H1 (cell line): ENCODE data around the gene S100A4. TPM values are rescaled to one million over a fixed set of nuclear protein-coding genes. Genes with fewer than 3 reads are reported as not detected.

ENCODE experiments used
- polyA plus RNA-seq, 7 experiments: library from polyadenylated mRNA; depleted of rRNA in 3 of 7; stranded (reverse) in 5 of 7; unstranded in 2 of 7; fragments of >200 nt in 5 of 7; fragments of 200-250 nt in 2 of 7; gene quantifications; 1 replicate in 5 of 7; 2 replicates in 1 of 7; 4 replicates in 1 of 7; pipeline versions ENCODE4 v1.2.1 to v1.2.3, GENCODE V29; 2011 to 2013; ENCODE audit warnings: missing spikeins in 2 of 7, mixed read lengths in 2 of 7
- total RNA-seq: library from RNA; stranded (reverse); fragmentation: NEBNext Ultra II Directional; extraction: Animal tissue kit (Norgen Biotek cat#: 25700); gene quantifications from 2 replicates; pipeline ENCODE4 v1.2.1, GENCODE V29; 2021

Gene S100A4
- total and polyA plus RNA-seq, 2 of the 8 experiments (the other 6 are each of a cell fraction or from before 2014, with no cell fraction given) = 36.3 to 85.4 TPM

Other genes starting within 250 kb of the S100A4 start
- gene PGLYRP3, start 232.9 kb downstream of the S100A4 start, total RNA-seq = not detected in 2 replicates
- not detected in 2 replicates for gene PGLYRP3, start 232.9 kb downstream of the S100A4 start, polyA plus RNA-seq (2011; rRNA removed)
- gene PGLYRP4, start 197.0 kb downstream of the S100A4 start, total RNA-seq = not detected in 2 replicates
- gene PGLYRP4, start 197.0 kb downstream of the S100A4 start, polyA plus RNA-seq (2011; rRNA removed) = not detected in 2 replicates
- gene S100A9, start 188.0 kb downstream of the S100A4 start, total RNA-seq = not detected in 2 replicates
- gene S100A9, start 188.0 kb downstream of the S100A4 start, polyA plus RNA-seq (2011; rRNA removed) = not detected in 2 replicates
- not detected in 2 replicates for gene S100A12, start 170.2 kb downstream of the S100A4 start, total RNA-seq
- gene S100A12, start 170.2 kb downstream of the S100A4 start, polyA plus RNA-seq (2011; rRNA removed) = not detected in 2 replicates
- not detected in 2 replicates for gene S100A8, start 154.7 kb downstream of the S100A4 start, total RNA-seq
- not detected in 2 replicates for gene S100A8, start 154.7 kb downstream of the S100A4 start, polyA plus RNA-seq (2011; rRNA removed)
- not detected in 2 replicates for gene S100A7A, start 129.3 kb downstream of the S100A4 start, total RNA-seq
- not detected in 2 replicates for gene S100A7A, start 129.3 kb downstream of the S100A4 start, polyA plus RNA-seq (2011; rRNA removed)
- not detected in 2 replicates for gene S100A7, start 85.2 kb downstream of the S100A4 start, total RNA-seq
- gene S100A7, start 85.2 kb downstream of the S100A4 start, polyA plus RNA-seq (2011; rRNA removed) = not detected in 2 replicates
- 11.1 and 11.5 TPM in 2 replicates for gene S100A6, start 9.8 kb downstream of the S100A4 start, total RNA-seq
- 45.8 and 63.0 TPM in 2 replicates for gene S100A6, start 9.8 kb downstream of the S100A4 start, polyA plus RNA-seq (2011; rRNA removed)
- not detected in 2 replicates for gene S100A5, start 4.9 kb downstream of the S100A4 start, total RNA-seq
- not detected in 2 replicates for gene S100A5, start 4.9 kb downstream of the S100A4 start, polyA plus RNA-seq (2011; rRNA removed)
- 0.47 TPM in 1 of 2 replicates, not detected in the other for gene S100A3, start 3.5 kb upstream of the S100A4 start, total RNA-seq
- gene S100A3, start 3.5 kb upstream of the S100A4 start, polyA plus RNA-seq (2011; rRNA removed) = 0.26 and 0.77 TPM in 2 replicates
- gene S100A2, start 20.0 kb upstream of the S100A4 start, total RNA-seq = 2.0 TPM in 1 of 2 replicates, not detected in the other
- gene S100A2, start 20.0 kb upstream of the S100A4 start, polyA plus RNA-seq (2011; rRNA removed) = 0.71 and 0.86 TPM in 2 replicates
- 14.7 and 14.9 TPM in 2 replicates for gene S100A16, start 67.3 kb upstream of the S100A4 start, total RNA-seq
- 51.7 and 61.4 TPM in 2 replicates for gene S100A16, start 67.3 kb upstream of the S100A4 start, polyA plus RNA-seq (2011; rRNA removed)
- gene S100A14, start 70.5 kb upstream of the S100A4 start, total RNA-seq = 1.4 and 1.5 TPM in 2 replicates
- 3.7 and 5.3 TPM in 2 replicates for gene S100A14, start 70.5 kb upstream of the S100A4 start, polyA plus RNA-seq (2011; rRNA removed)
- gene S100A13, start 81.7 kb upstream of the S100A4 start, total RNA-seq = 63.6 and 65.3 TPM in 2 replicates
- 79.0 and 127 TPM in 2 replicates for gene S100A13, start 81.7 kb upstream of the S100A4 start, polyA plus RNA-seq (2011; rRNA removed)
- gene S100A1, start 82.6 kb upstream of the S100A4 start, total RNA-seq = not detected in 2 replicates
- 1.1 and 2.0 TPM in 2 replicates for gene S100A1, start 82.6 kb upstream of the S100A4 start, polyA plus RNA-seq (2011; rRNA removed)
- 103 and 104 TPM in 2 replicates for gene CHTOP, start 88.3 kb upstream of the S100A4 start, total RNA-seq
- 73.6 and 84.6 TPM in 2 replicates for gene CHTOP, start 88.3 kb upstream of the S100A4 start, polyA plus RNA-seq (2011; rRNA removed)
- 22.3 and 25.7 TPM in 2 replicates for gene SNAPIN, start 112.9 kb upstream of the S100A4 start, total RNA-seq
- gene SNAPIN, start 112.9 kb upstream of the S100A4 start, polyA plus RNA-seq (2011; rRNA removed) = 24.7 and 31.1 TPM in 2 replicates
- gene ILF2, start 125.2 kb upstream of the S100A4 start, total RNA-seq = 387 and 389 TPM in 2 replicates
- 290 and 474 TPM in 2 replicates for gene ILF2, start 125.2 kb upstream of the S100A4 start, polyA plus RNA-seq (2011; rRNA removed)
- gene NPR1, start 132.9 kb upstream of the S100A4 start, total RNA-seq = 11.1 and 13.2 TPM in 2 replicates
- 10.5 and 11.7 TPM in 2 replicates for gene NPR1, start 132.9 kb upstream of the S100A4 start, polyA plus RNA-seq (2011; rRNA removed)
- gene INTS3, start 182.2 kb upstream of the S100A4 start, total RNA-seq = 63.2 and 66.8 TPM in 2 replicates
- gene INTS3, start 182.2 kb upstream of the S100A4 start, polyA plus RNA-seq (2011; rRNA removed) = 86.9 and 93.2 TPM in 2 replicates
- gene SLC27A3, start 229.6 kb upstream of the S100A4 start, total RNA-seq = 29.4 and 39.1 TPM in 2 replicates
- gene SLC27A3, start 229.6 kb upstream of the S100A4 start, polyA plus RNA-seq (2011; rRNA removed) = 40.1 and 51.2 TPM in 2 replicates